Measurements from ENCODE around the gene CRPPA. TPM values are rescaled to one million over a fixed set of nuclear protein-coding genes. Genes with fewer than 3 reads are reported as not detected.

CRPPA gene
- total RNA-seq (2013; cell fraction: nucleolus; rRNA removed), result not detected in 2 replicates
- not detected in 2 replicates for total RNA-seq (2014; rRNA removed)
- total RNA-seq (2014; rRNA removed; fragmentation: Illumina TruSeq; extraction: Trizol), result not detected in 2 replicates
- not detected in 2 replicates for total RNA-seq (2021)
- not detected for polyA plus RNA-seq (2011; ENCODE audit: low read depth)
- 0.01 TPM in 1 of 2 replicates, not detected in the other for polyA plus RNA-seq (2011; rRNA removed)
- not detected in 2 replicates for polyA plus RNA-seq (2011; cell fraction: cytosol; rRNA removed)
- not detected in 2 replicates for polyA plus RNA-seq (2011; cell fraction: nucleus; rRNA removed)
- not detected in 2 replicates for polyA plus RNA-seq (2012)
- polyA plus RNA-seq (2014; fragmentation: Illumina TruSeq; extraction: Trizol), result not detected in 2 replicates
- not detected for polyA plus RNA-seq (2014; fragmentation: Nextera tagmentation; extraction: Ambion mirVana)
- polyA plus RNA-seq (2014; rRNA removed), result not detected in 2 replicates
- polyA plus RNA-seq (2016; fragmentation: Nextera tagmentation; extraction: Ambion mirVana), result not detected
- not detected in 2 replicates for polyA minus RNA-seq (2011; rRNA and poly(A)+ RNA removed)
- not detected in 2 replicates for polyA minus RNA-seq (2011; cell fraction: cytosol; rRNA and poly(A)+ RNA removed)
- not detected in 2 replicates for polyA minus RNA-seq (2011; cell fraction: nucleus; rRNA and poly(A)+ RNA removed)
- Bru-seq, nascent RNA, result percentile 4 among the genes with signal in this experiment
- percentile 5 among the genes with signal in this experiment for BruChase-seq, experiment 1, labeled RNA remaining after a 6-hour chase
- percentile 6 among the genes with signal in this experiment for BruChase-seq, experiment 2, labeled RNA remaining after a 2-hour chase
- long read RNA-seq, experiment 1, result 0 reads
- long read RNA-seq, experiment 2, partial matches to known transcripts, result 0 of 3 reads
- long read RNA-seq, experiment 2, other reads (novel, unspliced or antisense), result 3 of 3 reads

DNA sequence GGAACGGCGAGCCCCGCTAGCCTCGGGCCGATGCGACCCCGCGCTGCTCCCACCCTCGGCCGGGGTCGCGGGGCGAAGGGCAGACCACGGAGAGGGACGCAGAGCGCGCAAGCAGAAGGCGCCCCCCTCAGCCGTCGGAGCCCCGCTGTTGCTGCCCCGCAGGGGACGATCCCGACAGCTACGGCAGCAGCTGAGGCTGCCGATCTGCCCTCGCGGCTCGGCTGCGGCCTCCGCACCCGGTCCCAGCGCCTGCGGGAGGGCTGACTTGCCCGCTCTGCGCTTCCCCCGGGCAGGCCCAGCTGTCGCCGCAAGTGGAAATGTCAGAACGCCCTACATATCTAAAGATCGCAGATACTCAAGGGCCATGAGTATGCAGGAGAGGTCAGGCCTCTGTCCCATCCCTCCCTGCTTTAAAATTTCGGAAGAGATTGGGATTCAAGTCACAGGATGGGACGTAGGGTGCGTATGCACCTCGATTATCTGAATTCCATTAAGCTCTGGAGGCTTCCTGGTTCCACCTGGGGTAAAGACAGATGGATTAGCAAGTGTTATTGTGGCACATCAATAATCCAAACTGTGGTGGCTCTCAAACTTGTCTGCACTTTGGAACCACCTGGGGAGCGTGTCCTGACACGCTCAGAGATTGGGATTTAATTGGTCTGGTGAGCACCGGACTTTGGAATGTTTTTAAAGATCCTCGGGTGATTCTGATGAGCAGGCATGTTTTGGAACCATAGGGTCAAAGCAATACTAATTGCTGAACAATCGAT lies at the start of gene CRPPA:
CRPPA (minus strand) TSS at position 206 of the 770 bp plus-strand sequence. CDS start 216 bp downstream, outside the sequence.
- Histone ChIP-seq H3K79me2 (ENCODE audit: control insufficient read depth, insufficient read depth, low read length) (no peaks in the 10 kb centered on the region), H3K9ac (ENCODE audit: control insufficient read depth, insufficient read depth, low read length) (no peak within 1 kb of the TSS; the same call in 1 of the 2 replicates), H4K20me1 (ENCODE audit: control insufficient read depth, insufficient read depth) (no peaks in the 10 kb centered on the region), H3K4me2 (ENCODE audit: control insufficient read depth, insufficient read depth) (peak within 1 kb of the TSS; percentile 57), H3K9me3 (replicated peaks; ENCODE audit: control insufficient read depth, insufficient read depth, low read length) (no peaks in the 10 kb centered on the region), H2AFZ (ENCODE audit: control insufficient read depth, low read depth, low read length) (peak within 1 kb of the TSS; percentile 76), H3K4me3 (peak within 1 kb of the TSS; percentile 51; the same call in 1 of the 2 replicates), H3K36me3 (ENCODE audit: control insufficient read depth in 2 of 2, insufficient read depth in 2 of 2, low read length in 1 of 2) (no peaks in the 10 kb centered on the region), H3K27ac (ENCODE audit: control insufficient read depth, insufficient read depth) (no peak within 1 kb of the TSS), H3K27me3 (replicated peaks in 1 of 2; ENCODE audit: control insufficient read depth in 2 of 2, insufficient read depth in 2 of 2, low read length in 1 of 2) (peaks cover 4 to 6% of the 10 kb centered on the region in 2 experiments; a peak in 3 of 4 replicates), H3K4me1 (ENCODE audit: control insufficient read depth, insufficient read depth, low read length) (no peaks in the 10 kb centered on the region)
- ChIA-PET CTCF (no interaction called here), POLR2A (no interaction called here), RAD21 (ENCODE audit: unreplicated experiment) (no interaction called here), SMC1A (ENCODE audit: uncharacterized antibody, unreplicated experiment) (no interaction called here)
- BruUV-seq (replicated peaks), result no TSS peak
- DNase-seq (ENCODE audit: low read depth, low spot score) (no peak), FAIRE-seq (no peak), ATAC-seq (peak; percentile 30)
- intact Hi-C loops (cut with micrococcal nuclease; ENCODE audit: unreplicated experiment), result no loop called here
- 16% methylated on average over 39 of the region's 50 CpGs for WGBS (ENCODE audit: insufficient coverage, insufficient replicate concordance, low lambda C conversion rate, missing lambda C conversion rate)
- in situ Hi-C loops (cut with MboI), result no loop called here
- TF ChIP-seq, protein P1, sequence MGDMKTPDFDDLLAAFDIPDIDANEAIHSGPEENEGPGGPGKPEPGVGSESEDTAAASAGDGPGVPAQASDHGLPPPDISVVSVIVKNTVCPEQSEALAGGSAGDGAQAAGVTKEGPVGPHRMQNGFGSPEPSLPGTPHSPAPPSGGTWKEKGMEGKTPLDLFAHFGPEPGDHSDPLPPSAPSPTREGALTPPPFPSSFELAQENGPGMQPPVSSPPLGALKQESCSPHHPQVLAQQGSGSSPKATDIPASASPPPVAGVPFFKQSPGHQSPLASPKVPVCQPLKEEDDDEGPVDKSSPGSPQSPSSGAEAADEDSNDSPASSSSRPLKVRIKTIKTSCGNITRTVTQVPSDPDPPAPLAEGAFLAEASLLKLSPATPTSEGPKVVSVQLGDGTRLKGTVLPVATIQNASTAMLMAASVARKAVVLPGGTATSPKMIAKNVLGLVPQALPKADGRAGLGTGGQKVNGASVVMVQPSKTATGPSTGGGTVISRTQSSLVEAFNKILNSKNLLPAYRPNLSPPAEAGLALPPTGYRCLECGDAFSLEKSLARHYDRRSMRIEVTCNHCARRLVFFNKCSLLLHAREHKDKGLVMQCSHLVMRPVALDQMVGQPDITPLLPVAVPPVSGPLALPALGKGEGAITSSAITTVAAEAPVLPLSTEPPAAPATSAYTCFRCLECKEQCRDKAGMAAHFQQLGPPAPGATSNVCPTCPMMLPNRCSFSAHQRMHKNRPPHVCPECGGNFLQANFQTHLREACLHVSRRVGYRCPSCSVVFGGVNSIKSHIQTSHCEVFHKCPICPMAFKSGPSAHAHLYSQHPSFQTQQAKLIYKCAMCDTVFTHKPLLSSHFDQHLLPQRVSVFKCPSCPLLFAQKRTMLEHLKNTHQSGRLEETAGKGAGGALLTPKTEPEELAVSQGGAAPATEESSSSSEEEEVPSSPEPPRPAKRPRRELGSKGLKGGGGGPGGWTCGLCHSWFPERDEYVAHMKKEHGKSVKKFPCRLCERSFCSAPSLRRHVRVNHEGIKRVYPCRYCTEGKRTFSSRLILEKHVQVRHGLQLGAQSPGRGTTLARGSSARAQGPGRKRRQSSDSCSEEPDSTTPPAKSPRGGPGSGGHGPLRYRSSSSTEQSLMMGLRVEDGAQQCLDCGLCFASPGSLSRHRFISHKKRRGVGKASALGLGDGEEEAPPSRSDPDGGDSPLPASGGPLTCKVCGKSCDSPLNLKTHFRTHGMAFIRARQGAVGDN (IDR thresholded peaks at IDR 0.05), result no peak
- no peak for TF ChIP-seq HDAC2 (IDR thresholded peaks at IDR 0.05)
- no peak for TF ChIP-seq BMI1 (IDR thresholded peaks at IDR 0.05; ENCODE audit: borderline replicate concordance)
- TF ChIP-seq FOXM1 (IDR thresholded peaks at IDR 0.05; ENCODE audit: low read depth, low read length), result no peak
- no peak for TF ChIP-seq E2F8 (IDR thresholded peaks at IDR 0.05; ENCODE audit: low read depth, partially characterized antibody)
- no peak for TF ChIP-seq ZNF207 (IDR thresholded peaks at IDR 0.05; ENCODE audit: borderline replicate concordance)
- no peak for TF ChIP-seq POLR2AphosphoS2 (IDR thresholded peaks at IDR 0.05; ENCODE audit: low read depth, low read length)
- TF ChIP-seq, protein P2, sequence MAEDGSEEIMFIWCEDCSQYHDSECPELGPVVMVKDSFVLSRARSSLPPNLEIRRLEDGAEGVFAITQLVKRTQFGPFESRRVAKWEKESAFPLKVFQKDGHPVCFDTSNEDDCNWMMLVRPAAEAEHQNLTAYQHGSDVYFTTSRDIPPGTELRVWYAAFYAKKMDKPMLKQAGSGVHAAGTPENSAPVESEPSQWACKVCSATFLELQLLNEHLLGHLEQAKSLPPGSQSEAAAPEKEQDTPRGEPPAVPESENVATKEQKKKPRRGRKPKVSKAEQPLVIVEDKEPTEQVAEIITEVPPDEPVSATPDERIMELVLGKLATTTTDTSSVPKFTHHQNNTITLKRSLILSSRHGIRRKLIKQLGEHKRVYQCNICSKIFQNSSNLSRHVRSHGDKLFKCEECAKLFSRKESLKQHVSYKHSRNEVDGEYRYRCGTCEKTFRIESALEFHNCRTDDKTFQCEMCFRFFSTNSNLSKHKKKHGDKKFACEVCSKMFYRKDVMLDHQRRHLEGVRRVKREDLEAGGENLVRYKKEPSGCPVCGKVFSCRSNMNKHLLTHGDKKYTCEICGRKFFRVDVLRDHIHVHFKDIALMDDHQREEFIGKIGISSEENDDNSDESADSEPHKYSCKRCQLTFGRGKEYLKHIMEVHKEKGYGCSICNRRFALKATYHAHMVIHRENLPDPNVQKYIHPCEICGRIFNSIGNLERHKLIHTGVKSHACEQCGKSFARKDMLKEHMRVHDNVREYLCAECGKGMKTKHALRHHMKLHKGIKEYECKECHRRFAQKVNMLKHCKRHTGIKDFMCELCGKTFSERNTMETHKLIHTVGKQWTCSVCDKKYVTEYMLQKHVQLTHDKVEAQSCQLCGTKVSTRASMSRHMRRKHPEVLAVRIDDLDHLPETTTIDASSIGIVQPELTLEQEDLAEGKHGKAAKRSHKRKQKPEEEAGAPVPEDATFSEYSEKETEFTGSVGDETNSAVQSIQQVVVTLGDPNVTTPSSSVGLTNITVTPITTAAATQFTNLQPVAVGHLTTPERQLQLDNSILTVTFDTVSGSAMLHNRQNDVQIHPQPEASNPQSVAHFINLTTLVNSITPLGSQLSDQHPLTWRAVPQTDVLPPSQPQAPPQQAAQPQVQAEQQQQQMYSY (CRISPR knock-in tag; IDR thresholded peaks at IDR 0.05), result no peak
